H9 (cell line): Measurements from ENCODE around the gene TMEM79. TPM values are rescaled to one million over a fixed set of nuclear protein-coding genes. Genes with fewer than 3 reads are reported as not detected.

ENCODE experiments used
- DNase-seq: peaks from one replicate; pipeline ENCODE4 v3.0.0-alpha.2; 2017
- H2AFZ ChIP-seq: one replicate; pipeline ENCODE4 v1.6.1; 2013; ENCODE audit warnings: mild to moderate bottlenecking, low read length, control low read depth, moderate library complexity
- H2AK5ac ChIP-seq: 2 replicates; pipeline ENCODE4 v1.6.1; 2013; ENCODE audit warnings: low read length, control low read depth, mixed read lengths; ENCODE audit not compliant: insufficient read length
- H2BK120ac ChIP-seq: one replicate; pipeline ENCODE4 v1.6.1; 2013; ENCODE audit warnings: low read depth, mild to moderate bottlenecking, low read length, control low read depth, inconsistent platforms; ENCODE audit not compliant: poor library complexity, severe bottlenecking
- H2BK12ac ChIP-seq: 2 replicates; pipeline ENCODE4 v1.6.1; 2013; ENCODE audit warnings: low read length, control low read depth, mixed read lengths, low read depth; ENCODE audit not compliant: insufficient read length
- H2BK15ac ChIP-seq: 2 replicates; pipeline ENCODE4 v1.6.1; 2013; ENCODE audit warnings: low read depth, low read length, control low read depth
- H2BK20ac ChIP-seq: one replicate; pipeline ENCODE4 v1.6.1; 2013; ENCODE audit warnings: low read depth, mild to moderate bottlenecking, low read length, control low read depth, inconsistent platforms; ENCODE audit not compliant: poor library complexity, severe bottlenecking
- H2BK5ac ChIP-seq: 2 replicates; pipeline ENCODE4 v1.6.1; 2013; ENCODE audit warnings: low read length, control low read depth, mixed read lengths; ENCODE audit not compliant: insufficient read length
- H3K14ac ChIP-seq: 2 replicates; pipeline ENCODE4 v1.6.1; 2013; ENCODE audit warnings: low read length, control low read depth; ENCODE audit not compliant: insufficient read depth
- H3K18ac ChIP-seq: 2 replicates; pipeline ENCODE4 v1.6.1; 2013; ENCODE audit warnings: low read depth, mild to moderate bottlenecking, mixed read lengths, low read length, control low read depth; ENCODE audit not compliant: insufficient read length
- H3K23ac ChIP-seq: 2 replicates; pipeline ENCODE4 v1.6.1; 2013; ENCODE audit warnings: low read length, control low read depth, mixed read lengths, low read depth; ENCODE audit not compliant: insufficient read length
- H3K23me2 ChIP-seq: 2 replicates; pipeline ENCODE4 v1.6.1; 2013; ENCODE audit warnings: low read depth, mild to moderate bottlenecking, mixed read lengths, low read length, control low read depth; ENCODE audit not compliant: insufficient read length, poor library complexity, severe bottlenecking
- H3K27ac ChIP-seq: 2 replicates; pipeline ENCODE4 v1.5.1; 2013; ENCODE audit warnings: low read length, control low read depth, mixed read lengths, low read depth; ENCODE audit not compliant: insufficient read length
- H3K27me3 ChIP-seq: 2 replicates; pipeline ENCODE4 v1.6.1; 2013; ENCODE audit warnings: low read length, control low read depth, inconsistent platforms; ENCODE audit not compliant: insufficient read depth
- H3K4ac ChIP-seq: 2 replicates; pipeline ENCODE4 v1.6.1; 2013; ENCODE audit warnings: low read depth, mild to moderate bottlenecking, control low read depth, inconsistent platforms, low read length, moderate library complexity
- H3K4me1 ChIP-seq: 2 replicates; pipeline ENCODE4 v1.6.1; 2013; ENCODE audit warnings: low read length, control low read depth, inconsistent platforms; ENCODE audit not compliant: insufficient read depth
- H3K4me2 ChIP-seq: 2 replicates; pipeline ENCODE4 v1.6.1; 2013; ENCODE audit warnings: low read length, control low read depth, mixed read lengths; ENCODE audit not compliant: insufficient read length, insufficient read depth
- H3K56ac ChIP-seq: 2 replicates; pipeline ENCODE4 v1.6.1; 2013; ENCODE audit warnings: low read depth, mild to moderate bottlenecking, mixed read lengths, low read length, control low read depth; ENCODE audit not compliant: insufficient read length
- H3K79me1 ChIP-seq: 2 replicates; pipeline ENCODE4 v1.6.1; 2013; ENCODE audit warnings: low read depth, mild to moderate bottlenecking, moderate library complexity, low read length, control low read depth, inconsistent platforms; ENCODE audit not compliant: insufficient read depth, poor library complexity, severe bottlenecking
- H3K79me2 ChIP-seq: 2 replicates; pipeline ENCODE4 v1.6.1; 2013; ENCODE audit warnings: low read length, control low read depth, inconsistent platforms; ENCODE audit not compliant: insufficient read depth
- H3K9ac ChIP-seq: 2 replicates; pipeline ENCODE4 v1.6.1; 2013; ENCODE audit warnings: low read length, control low read depth, mixed read lengths; ENCODE audit not compliant: insufficient read length; ENCODE audit errors: extremely low read depth
- H3K9me3 ChIP-seq: one replicate; pipeline ENCODE4 v1.6.1; 2013; ENCODE audit warnings: low read depth, low read length, inconsistent platforms; ENCODE audit not compliant: control insufficient read depth
- H3T11ph ChIP-seq: one replicate; pipeline ENCODE4 v1.6.1; 2013; ENCODE audit warnings: mild to moderate bottlenecking, low read length, control low read depth, inconsistent platforms
- H4K20me1 ChIP-seq: one replicate; pipeline ENCODE4 v1.6.1; 2013; ENCODE audit not compliant: control insufficient read depth, insufficient read length, insufficient read depth
- H4K5ac ChIP-seq: 2 replicates; pipeline ENCODE4 v1.6.1; 2013; ENCODE audit warnings: low read depth, mild to moderate bottlenecking, mixed read lengths, low read length, control low read depth; ENCODE audit not compliant: insufficient read length
- H4K8ac ChIP-seq: replicated peaks from 2 replicates; pipeline ENCODE4 v1.6.1; 2013; ENCODE audit warnings: low read length, control low read depth, mixed read lengths, low read depth; ENCODE audit not compliant: insufficient read length
- H4K91ac ChIP-seq: 2 replicates; pipeline ENCODE4 v1.6.1; 2013; ENCODE audit warnings: low read depth, mild to moderate bottlenecking, moderate library complexity, mixed read lengths, low read length, control low read depth; ENCODE audit not compliant: insufficient read length
- H3K27ac Mint-ChIP-seq, 3 experiments: 2 replicates in 2 of 3; 3 replicates in 1 of 3; pipeline ENCODE4 v1.8.0; 2020 to 2021; ENCODE audit warnings: mixed read lengths in 3 of 3, mild to moderate bottlenecking in 1 of 3, moderate library complexity in 1 of 3
- H3K27me3 Mint-ChIP-seq: 2 replicates; pipeline ENCODE4 v1.8.0; 2021; ENCODE audit warnings: low read depth, mild to moderate bottlenecking, moderate library complexity, mixed read lengths
- H3K36me3 Mint-ChIP-seq, 3 experiments: 2 replicates in 2 of 3; 3 replicates in 1 of 3; pipeline ENCODE4 v1.8.0; 2020 to 2021; ENCODE audit warnings: low read depth in 3 of 3, mixed read lengths in 3 of 3; ENCODE audit not compliant: insufficient read depth in 1 of 3
- H3K4me1 Mint-ChIP-seq, 2 experiments: 2 replicates each; pipeline ENCODE4 v1.8.0; 2020; ENCODE audit warnings: mixed read lengths in 2 of 2
- H3K4me3 Mint-ChIP-seq, 2 experiments: 2 replicates in 1 of 2; 3 replicates in 1 of 2; pipeline ENCODE4 v1.8.0; 2020 to 2021; ENCODE audit warnings: mild to moderate bottlenecking in 2 of 2, mixed read lengths in 2 of 2, moderate library complexity in 1 of 2
- H3K9me3 Mint-ChIP-seq, 2 experiments: 2 replicates in 1 of 2; 3 replicates in 1 of 2; pipeline ENCODE4 v1.8.0; 2020; ENCODE audit warnings: mild to moderate bottlenecking in 2 of 2, mixed read lengths in 2 of 2, moderate library complexity in 1 of 2
- total RNA-seq: library from RNA; stranded (reverse); gene quantifications from 2 replicates; pipeline ENCODE4 v1.2.1, GENCODE V29; 2021
- TF ChIP-seq, protein P1 (sequence below): fragments of 200-600 bp; sonication (generic); conservative IDR thresholded peaks from 3 replicates; pipeline ENCODE4 v1.8.0; 2021; ENCODE audit warnings: antibody characterized with exemption, mild to moderate bottlenecking

The TMEM79 gene
- total RNA-seq, 1 experiment from 2014 or later = 2.6 TPM

DNA sequence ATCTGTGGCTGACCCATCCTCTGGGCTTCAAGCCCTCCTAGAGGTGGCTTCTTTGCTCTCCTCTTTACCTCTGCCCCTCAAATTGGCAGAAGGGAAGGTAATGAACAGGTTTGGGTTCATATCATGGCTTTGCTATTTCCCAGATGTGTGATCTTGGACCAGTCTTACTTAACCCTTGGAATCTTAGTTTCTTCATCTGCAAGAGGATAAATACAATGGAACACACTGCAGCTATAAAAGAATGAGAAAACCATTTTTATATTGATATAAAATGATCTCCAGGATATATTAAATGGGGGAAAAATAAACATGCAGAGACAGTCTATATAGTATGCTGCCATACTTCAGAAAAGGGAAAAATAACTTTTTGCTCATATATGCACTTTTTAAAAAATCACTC, 5.7 kb downstream of the TMEM79 start:
- Histone ChIP-seq H4K20me1 (no peaks in the 10 kb centered on the region), H3K4me1 (no peaks in the 10 kb centered on the region; the same call in 1 of the 2 replicates), H2AFZ (no peak overlapping the region), H3K23ac (no peak overlapping the region), H2BK20ac (no peak overlapping the region), H3K27ac (no peak overlapping the region), H3K56ac (no peak overlapping the region), H4K91ac (no peak overlapping the region), H2AK5ac (no peak overlapping the region), H2BK15ac (no peak overlapping the region), H3K9me3 (no peaks in the 10 kb centered on the region), H3K9ac (no peak overlapping the region), H3T11ph (no peak overlapping the region), H2BK5ac (no peak overlapping the region), H3K27me3 (no peaks in the 10 kb centered on the region; the same call in 1 of the 2 replicates), H4K5ac (no peak overlapping the region), H3K4ac (no peak overlapping the region), H3K79me2 (no peaks in the 10 kb centered on the region), H3K23me2 (peaks cover 2% of the 10 kb centered on the region), H2BK12ac (no peak overlapping the region), H3K18ac (no peak overlapping the region), H3K14ac (no peak overlapping the region), H3K79me1 (no peaks in the 10 kb centered on the region), H4K8ac (no peak overlapping the region), H2BK120ac (no peak overlapping the region), H3K4me2 (no peak overlapping the region)
- Mint-ChIP-seq H3K9me3 (no peaks in the 10 kb centered on the region), H3K36me3 (peaks cover 4 to 15% (median 8%) of the 10 kb centered on the region in 3 experiments; a peak in 5 of 7 replicates), H3K4me3 (no peak overlapping the region), H3K27me3 (no peaks in the 10 kb centered on the region), H3K4me1 (peaks cover 6 to 11% of the 10 kb centered on the region in 2 experiments), H3K27ac (no peak overlapping the region)
- TF ChIP-seq, protein P1, sequence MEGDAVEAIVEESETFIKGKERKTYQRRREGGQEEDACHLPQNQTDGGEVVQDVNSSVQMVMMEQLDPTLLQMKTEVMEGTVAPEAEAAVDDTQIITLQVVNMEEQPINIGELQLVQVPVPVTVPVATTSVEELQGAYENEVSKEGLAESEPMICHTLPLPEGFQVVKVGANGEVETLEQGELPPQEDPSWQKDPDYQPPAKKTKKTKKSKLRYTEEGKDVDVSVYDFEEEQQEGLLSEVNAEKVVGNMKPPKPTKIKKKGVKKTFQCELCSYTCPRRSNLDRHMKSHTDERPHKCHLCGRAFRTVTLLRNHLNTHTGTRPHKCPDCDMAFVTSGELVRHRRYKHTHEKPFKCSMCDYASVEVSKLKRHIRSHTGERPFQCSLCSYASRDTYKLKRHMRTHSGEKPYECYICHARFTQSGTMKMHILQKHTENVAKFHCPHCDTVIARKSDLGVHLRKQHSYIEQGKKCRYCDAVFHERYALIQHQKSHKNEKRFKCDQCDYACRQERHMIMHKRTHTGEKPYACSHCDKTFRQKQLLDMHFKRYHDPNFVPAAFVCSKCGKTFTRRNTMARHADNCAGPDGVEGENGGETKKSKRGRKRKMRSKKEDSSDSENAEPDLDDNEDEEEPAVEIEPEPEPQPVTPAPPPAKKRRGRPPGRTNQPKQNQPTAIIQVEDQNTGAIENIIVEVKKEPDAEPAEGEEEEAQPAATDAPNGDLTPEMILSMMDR = no peak
- DNase-seq = no peak
